Chondrocyte (in vitro differentiated cells): ENCODE data around the gene NME7. TPM values are rescaled to one million over a fixed set of nuclear protein-coding genes. Genes with fewer than 3 reads are reported as not detected.

Experiments
- DNase-seq: peaks from one replicate; pipeline ENCODE4 v3.0.0; 2021; ENCODE audit warnings: mixed read lengths, low spot score
- H3K27ac Mint-ChIP-seq: one replicate; pipeline ENCODE4 v1.8.0; 2021; ENCODE audit warnings: mild to moderate bottlenecking, moderate library complexity, mixed read lengths; ENCODE audit not compliant: unreplicated experiment
- H3K27me3 Mint-ChIP-seq: 2 replicates; pipeline ENCODE4 v1.8.0; 2021; ENCODE audit warnings: low read depth, mixed read lengths
- H3K36me3 Mint-ChIP-seq: 2 replicates; pipeline ENCODE4 v1.8.0; 2021; ENCODE audit warnings: low read depth, mixed read lengths
- H3K4me1 Mint-ChIP-seq: 2 replicates; pipeline ENCODE4 v1.8.0; 2021; ENCODE audit warnings: low read depth, mild to moderate bottlenecking, mixed read lengths
- H3K4me3 Mint-ChIP-seq: one replicate; pipeline ENCODE4 v1.8.0; 2021; ENCODE audit warnings: mild to moderate bottlenecking, moderate library complexity, mixed read lengths; ENCODE audit not compliant: unreplicated experiment
- H3K9me3 Mint-ChIP-seq: 2 replicates; pipeline ENCODE4 v1.8.0; 2021; ENCODE audit warnings: low read depth, mixed read lengths
- total RNA-seq: library from RNA; stranded (reverse); gene quantifications from 3 replicates; pipeline ENCODE4 v1.2.1, GENCODE V29; 2021
- TF ChIP-seq, protein P1 (sequence below): fragments of 200-600 bp; sonication (generic); IDR thresholded peaks from 2 replicates; pipeline ENCODE4 v1.5.0; 2021; ENCODE audit warnings: antibody characterized with exemption, mild to moderate bottlenecking, moderate library complexity

The NME7 gene
- total RNA-seq, 1 donor from 2014 or later = 14.7 TPM

DNA sequence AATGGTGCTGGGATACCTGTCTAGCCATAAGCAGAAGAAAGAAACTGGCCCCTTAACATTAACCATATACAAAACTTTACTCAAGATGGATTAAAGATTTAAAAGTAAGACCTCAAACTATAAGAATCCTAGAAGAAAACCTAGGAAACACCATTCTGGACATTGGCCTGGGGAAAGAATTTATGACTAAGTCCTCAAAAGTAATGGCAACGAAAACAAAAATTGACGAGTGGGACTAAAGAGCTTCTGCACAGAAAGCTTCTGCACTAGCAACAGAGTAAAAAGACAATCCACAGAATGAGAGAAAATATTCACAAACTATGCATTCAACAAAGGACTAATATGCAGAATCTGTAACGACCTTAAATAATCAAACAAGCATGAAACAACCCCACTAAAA, 66.7 kb downstream of the NME7 start:
- Mint-ChIP-seq H3K4me1 (peaks cover 23% of the 10 kb centered on the region), H3K36me3 (peaks cover 7% of the 10 kb centered on the region), H3K27ac (peak overlapping the region; percentile 24), H3K4me3 (no peak overlapping the region), H3K9me3 (peaks cover 6% of the 10 kb centered on the region), H3K27me3 (no peaks in the 10 kb centered on the region)
- TF ChIP-seq, protein P1, sequence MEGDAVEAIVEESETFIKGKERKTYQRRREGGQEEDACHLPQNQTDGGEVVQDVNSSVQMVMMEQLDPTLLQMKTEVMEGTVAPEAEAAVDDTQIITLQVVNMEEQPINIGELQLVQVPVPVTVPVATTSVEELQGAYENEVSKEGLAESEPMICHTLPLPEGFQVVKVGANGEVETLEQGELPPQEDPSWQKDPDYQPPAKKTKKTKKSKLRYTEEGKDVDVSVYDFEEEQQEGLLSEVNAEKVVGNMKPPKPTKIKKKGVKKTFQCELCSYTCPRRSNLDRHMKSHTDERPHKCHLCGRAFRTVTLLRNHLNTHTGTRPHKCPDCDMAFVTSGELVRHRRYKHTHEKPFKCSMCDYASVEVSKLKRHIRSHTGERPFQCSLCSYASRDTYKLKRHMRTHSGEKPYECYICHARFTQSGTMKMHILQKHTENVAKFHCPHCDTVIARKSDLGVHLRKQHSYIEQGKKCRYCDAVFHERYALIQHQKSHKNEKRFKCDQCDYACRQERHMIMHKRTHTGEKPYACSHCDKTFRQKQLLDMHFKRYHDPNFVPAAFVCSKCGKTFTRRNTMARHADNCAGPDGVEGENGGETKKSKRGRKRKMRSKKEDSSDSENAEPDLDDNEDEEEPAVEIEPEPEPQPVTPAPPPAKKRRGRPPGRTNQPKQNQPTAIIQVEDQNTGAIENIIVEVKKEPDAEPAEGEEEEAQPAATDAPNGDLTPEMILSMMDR = no peak
- DNase-seq = no peak

DNA sequence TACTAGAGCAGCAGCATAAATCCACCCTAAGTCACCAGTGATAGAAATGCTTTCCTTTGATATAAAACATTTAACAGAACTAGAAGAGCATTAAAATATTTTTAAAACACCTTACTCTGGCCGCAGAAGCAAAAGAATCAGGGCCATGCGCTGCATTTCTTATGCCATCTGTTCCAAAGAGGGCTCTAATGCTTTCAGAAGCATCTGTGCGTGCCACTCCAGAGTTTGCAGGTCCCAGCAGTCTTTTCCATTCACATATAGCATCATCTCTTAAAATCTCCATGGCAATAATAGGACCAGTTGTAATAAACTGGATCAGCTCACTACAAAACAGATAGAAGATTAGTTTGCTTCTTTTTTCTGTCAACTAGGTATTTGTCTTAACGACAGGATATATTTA, 69.2 kb downstream of the NME7 start:
- Mint-ChIP-seq H3K9me3 (peaks cover 6% of the 10 kb centered on the region), H3K36me3 (peaks cover 11% of the 10 kb centered on the region), H3K27ac (no peak overlapping the region), H3K4me1 (peaks cover 23% of the 10 kb centered on the region), H3K4me3 (no peak overlapping the region), H3K27me3 (no peaks in the 10 kb centered on the region)
- TF ChIP-seq, protein P1 = no peak
- no peak for DNase-seq

DNA sequence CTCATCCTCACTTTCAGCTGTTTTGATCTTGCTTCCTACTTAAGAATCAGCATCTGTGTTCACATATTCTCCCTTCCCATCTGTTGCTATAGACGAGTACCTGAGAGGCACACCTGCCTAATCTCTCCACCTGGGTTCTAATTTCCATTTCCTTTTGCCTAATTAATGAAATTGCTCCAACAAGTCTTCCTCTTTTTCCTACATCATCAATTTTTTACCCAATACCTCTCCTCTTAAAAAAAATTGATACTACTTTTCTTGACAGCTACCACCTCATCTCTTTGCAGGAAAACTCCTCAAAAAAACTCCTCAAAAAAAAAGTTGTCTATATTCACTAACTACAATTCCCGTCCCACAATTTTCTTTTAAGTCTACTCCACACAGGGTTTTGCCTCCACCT, 71.8 kb downstream of the NME7 start:
- peaks cover 13% of the 10 kb centered on the region for H3K36me3 Mint-ChIP-seq
- peaks cover 18% of the 10 kb centered on the region for H3K4me1 Mint-ChIP-seq
- DNase-seq = no peak
- H3K4me3 Mint-ChIP-seq = no peak overlapping the region
- no peak overlapping the region for H3K27ac Mint-ChIP-seq
- TF ChIP-seq, protein P1 = no peak
- no peaks in the 10 kb centered on the region for H3K27me3 Mint-ChIP-seq
- H3K9me3 Mint-ChIP-seq = peaks cover 6% of the 10 kb centered on the region

DNA sequence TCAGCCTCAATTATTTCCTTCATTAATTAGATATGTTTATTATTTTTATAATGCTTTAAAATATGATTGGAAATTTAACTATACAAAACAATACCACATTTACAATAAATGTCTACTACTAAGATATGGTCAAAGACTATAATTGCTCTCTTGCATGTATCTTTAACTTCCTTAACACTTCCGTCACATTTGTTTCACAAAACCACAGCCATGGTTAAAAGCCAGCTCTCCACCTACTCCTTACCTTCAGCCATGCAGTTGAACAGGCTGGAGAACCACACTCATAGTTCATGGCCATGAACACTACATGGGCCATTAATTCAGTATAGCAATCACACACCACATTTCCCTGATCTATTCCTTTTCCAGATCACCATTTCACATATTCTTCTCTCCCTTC, 72.2 kb downstream of the NME7 start:
- no peaks in the 10 kb centered on the region for H3K27me3 Mint-ChIP-seq
- H3K4me3 Mint-ChIP-seq = no peak overlapping the region
- peaks cover 14% of the 10 kb centered on the region for H3K4me1 Mint-ChIP-seq
- DNase-seq = no peak
- TF ChIP-seq, protein P1 = no peak
- H3K9me3 Mint-ChIP-seq = peaks cover 6% of the 10 kb centered on the region
- no peak overlapping the region for H3K27ac Mint-ChIP-seq
- peaks cover 16% of the 10 kb centered on the region for H3K36me3 Mint-ChIP-seq

DNA sequence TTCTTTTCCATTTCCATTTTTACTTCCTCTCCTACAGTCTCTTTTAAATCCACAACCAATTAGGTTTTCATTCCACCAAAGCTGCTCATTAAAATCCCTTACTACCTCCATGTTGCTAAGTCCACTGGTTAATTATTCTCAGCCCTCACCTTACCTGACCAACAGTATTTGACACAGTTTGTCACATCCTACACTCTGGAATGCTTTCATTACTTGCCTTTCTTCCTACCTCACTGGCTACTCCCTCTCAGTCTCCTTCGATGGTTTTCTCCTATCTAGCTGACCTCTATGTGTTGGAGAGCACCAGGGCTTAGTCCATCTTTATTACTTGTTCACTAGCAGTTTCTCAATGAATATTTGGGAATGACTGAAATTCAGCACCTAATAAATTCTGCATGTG, 78.6 kb downstream of the NME7 start:
- Mint-ChIP-seq H3K9me3 (peaks cover 10% of the 10 kb centered on the region), H3K4me1 (peaks cover 19% of the 10 kb centered on the region), H3K4me3 (no peak overlapping the region), H3K27ac (no peak overlapping the region), H3K27me3 (no peaks in the 10 kb centered on the region), H3K36me3 (peaks cover 12% of the 10 kb centered on the region)
- no peak for DNase-seq
- TF ChIP-seq, protein P1 = no peak
